ENCODE measurements around the gene KIAA2012.

Gene KIAA2012

DNA sequence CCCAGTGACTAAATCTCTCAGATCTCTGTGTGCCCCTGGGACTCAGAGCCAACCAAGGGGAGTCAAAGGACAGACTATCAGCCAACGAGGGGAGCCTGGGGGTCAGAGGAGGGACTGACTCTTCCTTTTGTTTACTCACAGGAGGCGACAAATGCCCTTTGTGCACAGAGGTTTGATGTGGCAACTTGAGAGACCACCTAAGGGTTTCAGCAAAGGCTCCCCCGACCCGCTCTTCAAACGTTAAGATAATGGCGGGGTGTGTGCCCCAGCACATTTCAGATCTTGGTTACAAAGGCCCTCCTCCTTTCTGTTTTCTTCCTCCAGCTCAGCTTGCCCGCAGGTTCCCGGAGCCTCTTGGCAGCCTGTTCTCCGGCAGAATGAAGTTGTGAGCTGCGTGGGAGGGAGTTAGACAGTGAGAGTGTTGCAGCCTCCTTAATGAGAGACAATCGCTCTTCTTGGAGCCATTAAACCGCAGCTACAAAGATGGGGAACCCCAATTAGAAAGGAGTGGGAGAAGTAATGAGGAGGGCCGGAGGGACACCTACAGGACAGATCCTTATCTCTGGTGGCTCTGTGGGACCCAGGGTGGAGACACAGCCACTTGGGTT lies 76.2 kb downstream of the KIAA2012 start:
- peak; percentile 51 to 52 for DNase-seq (ENCODE audit: low read depth in 2 of 2)

DNA sequence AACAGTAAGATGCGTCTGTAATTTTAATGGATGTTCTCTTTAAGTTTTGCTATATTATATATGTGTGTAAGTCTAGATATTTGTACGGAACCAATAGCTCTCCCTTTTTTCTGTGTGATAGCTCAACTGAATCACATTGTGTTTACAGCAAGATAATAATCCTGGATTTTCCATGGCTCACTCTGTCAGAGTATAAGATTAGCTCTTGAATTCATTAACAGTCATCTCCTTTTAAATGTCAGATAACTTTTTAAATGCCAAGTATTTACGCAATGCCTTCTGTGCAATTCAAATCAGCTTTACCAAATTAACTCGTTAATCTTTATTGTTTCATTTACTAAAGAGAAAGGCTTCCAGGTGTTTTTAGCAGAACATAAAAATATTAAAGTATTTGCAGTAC lies 76.9 kb downstream of the KIAA2012 start:
- DNase-seq (ENCODE audit: low read depth in 2 of 2), result no peak

GRCh38 chr2:202152104-202152715 lies 79.2 kb downstream of the KIAA2012 start:
- DNase-seq (ENCODE audit: low read depth in 2 of 2), result peak; percentile 94

GRCh38 chr2:202154613-202155012 lies 81.6 kb downstream of the KIAA2012 start:
- no peak for DNase-seq (ENCODE audit: low read depth in 2 of 2)

DNA sequence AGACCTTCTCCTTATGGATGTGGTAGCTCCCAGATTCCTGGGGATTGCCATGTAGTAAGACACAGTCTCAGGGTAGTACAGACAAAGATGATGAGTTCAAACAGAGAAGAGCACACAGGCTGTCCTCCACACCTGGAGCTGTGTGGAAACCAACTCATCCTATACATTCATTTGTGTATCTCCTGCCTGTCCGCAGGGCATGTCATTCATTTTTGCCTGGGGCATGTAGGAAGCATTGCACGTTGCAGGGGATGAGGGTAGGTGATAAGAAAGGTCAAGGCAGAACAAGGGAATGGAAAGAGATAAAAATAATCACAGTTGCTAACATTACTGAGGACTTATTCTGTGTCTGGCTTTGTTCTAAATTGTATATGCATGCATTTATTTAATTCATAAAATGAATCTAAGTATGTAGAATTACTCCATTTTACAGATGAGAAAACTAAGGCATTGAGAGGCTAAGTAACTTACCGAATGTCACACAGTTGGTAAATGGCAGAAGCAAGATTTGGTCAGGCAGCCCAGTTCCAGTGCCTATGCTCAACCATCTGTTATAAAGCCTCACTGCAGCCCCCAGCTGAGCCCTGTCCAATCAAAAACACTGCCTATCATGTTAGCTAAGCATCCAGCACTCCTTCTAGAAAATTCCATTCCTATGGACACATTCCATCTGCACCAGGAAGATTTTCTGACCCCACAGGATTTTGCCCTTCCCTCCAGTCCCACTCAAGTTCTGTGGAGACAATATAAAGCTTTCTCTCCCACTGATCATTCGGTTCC lies 84.3 kb downstream of the KIAA2012 start:
- DNase-seq (ENCODE audit: low read depth in 2 of 2), result no peak

DNA sequence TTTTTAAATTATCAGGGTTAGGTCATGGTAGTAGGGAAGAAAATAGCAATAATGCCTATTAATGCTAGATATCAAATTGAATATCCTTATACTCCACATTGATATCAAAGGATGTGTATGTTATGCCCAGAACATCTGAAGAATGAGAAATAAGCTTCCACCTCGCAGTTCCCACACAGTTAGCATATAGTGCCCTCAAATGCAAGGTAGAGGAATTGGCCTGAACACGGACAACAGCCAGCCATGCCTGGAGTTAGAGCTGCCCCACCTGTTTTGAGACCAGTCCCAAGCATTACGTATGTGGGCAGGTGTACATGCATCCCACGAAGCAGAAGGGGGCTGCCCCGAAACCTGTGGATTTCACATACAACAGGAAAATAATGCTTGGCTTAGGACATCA lies 85.7 kb downstream of the KIAA2012 start:
- DNase-seq (ENCODE audit: low read depth in 2 of 2), result no peak

GRCh38 chr2:202161151-202161835 lies 88.2 kb downstream of the KIAA2012 start:
- DNase-seq (ENCODE audit: low read depth in 2 of 2), result peak in 1 of 2 experiments; percentile 43

GRCh38 chr2:202164411-202164810 lies 91.4 kb downstream of the KIAA2012 start:
- no peak for DNase-seq (ENCODE audit: low read depth in 2 of 2)

DNA sequence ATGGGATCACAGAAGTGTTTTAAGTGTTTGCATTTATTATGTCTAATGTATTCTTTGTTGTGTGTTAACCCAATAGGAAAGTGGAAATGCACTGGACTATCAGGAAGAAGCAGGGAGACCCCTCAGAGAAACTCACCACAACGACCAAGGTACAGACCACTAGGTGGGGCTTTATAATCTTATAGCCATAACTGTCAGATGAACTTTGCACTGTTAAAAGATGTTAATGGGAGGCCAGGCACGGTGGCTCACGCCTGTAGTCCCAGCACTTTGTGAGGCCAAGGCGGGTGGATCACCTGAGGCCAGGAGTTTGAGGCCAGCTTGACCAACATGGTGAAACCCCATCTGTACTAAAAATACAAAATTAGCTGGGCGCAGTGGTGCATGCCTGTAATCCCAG lies 92.2 kb downstream of the KIAA2012 start:
- DNase-seq (ENCODE audit: low read depth in 2 of 2), result no peak

DNA sequence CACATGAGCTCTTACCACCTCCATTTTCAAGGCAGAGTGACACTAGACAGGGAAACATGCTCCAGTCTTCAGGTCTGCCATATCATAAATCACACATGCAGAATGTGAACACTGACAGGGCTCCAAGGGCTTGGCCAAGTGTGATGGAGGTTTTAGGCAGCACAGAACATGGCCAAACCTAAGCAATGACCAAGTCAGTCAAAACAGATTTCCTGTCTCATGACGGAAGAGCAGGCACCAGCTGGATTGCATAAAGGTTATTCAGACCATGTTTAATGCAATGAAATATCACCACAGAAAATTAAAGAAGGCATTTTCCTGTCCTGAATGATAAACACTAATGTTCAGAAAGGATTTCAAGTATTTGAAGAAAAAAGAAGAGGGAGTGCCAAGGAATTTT lies 92.9 kb downstream of the KIAA2012 start:
- peak; percentile 51 to 59 for DNase-seq (ENCODE audit: low read depth in 2 of 2)

- no peak for DNase-seq (ENCODE audit: low read depth in 2 of 2)
Observed at GRCh38 chr2:202169131-202169530, 96.1 kb downstream of the KIAA2012 start.

- no peak for DNase-seq (ENCODE audit: low read depth in 2 of 2)
Observed at GRCh38 chr2:202169832-202170424, 96.9 kb downstream of the KIAA2012 start.

- DNase-seq (ENCODE audit: low read depth in 2 of 2), result no peak
Observed at GRCh38 chr2:202171241-202171825, 98.3 kb downstream of the KIAA2012 start.

DNA sequence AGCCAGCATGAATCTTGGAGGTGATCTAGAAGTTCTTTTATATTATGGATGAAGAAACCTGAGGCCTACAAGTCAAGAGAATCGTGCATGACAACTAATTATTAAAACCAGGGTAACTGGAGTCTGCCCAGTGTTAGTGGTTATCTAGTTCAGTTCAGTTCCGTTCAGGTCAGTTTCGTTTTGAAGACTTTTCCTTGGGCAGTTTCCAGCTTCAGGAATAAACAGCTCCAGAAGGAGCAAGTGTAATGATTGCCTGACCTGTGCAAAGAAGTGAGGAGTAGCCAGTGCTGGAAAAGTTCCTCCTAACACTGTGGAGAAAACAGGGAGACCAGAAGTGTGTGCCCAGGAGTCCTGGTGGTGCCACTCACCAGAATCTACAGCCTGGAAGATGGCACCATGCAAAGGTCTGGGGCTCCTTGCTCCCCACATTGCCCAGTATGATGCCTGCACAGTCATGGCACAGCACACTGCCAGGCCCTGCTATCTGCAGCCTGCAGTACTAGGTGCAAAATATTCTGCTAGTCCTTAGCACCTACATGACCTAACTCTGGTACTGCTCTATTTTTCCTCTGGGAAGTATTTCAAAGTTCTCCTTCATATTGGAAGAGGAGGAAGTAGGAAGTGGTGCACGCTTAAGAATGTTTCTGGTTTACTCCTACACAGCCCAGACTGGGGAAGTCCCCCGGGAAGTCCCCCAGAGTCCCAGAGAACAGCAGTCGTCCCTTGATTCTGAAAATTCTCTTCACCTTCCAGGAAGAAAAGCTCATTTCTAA lies 99.6 kb downstream of the KIAA2012 start:
- DNase-seq (ENCODE audit: low read depth in 2 of 2), result no peak

DNA sequence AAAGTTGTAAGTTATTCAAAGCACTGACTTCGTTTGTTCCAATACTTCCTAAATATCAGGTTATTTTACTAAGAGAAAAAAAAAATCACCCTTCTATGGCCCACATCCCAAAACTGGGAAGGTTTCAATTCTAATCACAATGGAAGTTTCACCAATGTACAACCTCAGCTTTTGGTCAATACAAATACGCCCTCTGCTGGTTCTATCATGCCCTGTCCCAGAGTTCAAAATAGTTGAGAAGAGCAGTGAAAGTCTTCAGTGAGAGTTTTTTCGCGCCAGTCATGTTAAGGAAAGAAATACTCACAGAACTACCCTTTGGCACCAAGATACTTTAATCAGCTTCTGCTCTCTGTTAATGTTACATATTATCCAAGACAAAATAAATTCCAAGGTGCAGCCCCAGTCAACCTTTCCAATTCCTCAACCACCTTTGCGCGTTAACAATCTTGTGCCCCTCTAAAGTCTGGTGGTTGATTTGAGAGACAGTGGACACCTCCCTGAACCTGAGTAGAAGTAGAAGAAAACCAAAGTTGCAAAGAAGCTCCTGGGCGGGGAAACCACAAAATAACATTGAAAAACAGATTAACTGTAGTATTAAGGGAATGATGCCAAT lies 105.4 kb downstream of the KIAA2012 start:
- DNase-seq (ENCODE audit: low read depth in 2 of 2), result peak; percentile 63 to 65

DNA sequence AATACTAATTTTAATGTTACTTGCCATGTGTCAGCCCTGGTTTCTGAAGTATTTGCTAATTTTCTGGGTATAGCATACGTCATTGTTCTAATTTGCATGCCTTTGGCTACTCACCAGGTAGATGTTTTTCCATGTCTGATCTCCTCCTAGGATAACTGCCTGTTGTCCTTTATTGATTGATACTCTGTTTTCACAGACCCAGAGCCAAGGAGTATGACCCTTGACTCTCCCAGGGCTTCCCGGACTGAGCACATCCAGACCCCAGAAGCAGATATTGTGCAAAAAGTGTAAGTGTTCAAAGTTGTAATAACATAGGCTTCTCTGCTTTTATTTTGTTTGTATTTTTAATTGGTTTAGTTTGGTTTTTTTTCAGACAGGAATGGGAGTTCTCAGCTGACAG lies 111.5 kb downstream of the KIAA2012 start:
- DNase-seq (ENCODE audit: low read depth in 2 of 2), result no peak

DNA sequence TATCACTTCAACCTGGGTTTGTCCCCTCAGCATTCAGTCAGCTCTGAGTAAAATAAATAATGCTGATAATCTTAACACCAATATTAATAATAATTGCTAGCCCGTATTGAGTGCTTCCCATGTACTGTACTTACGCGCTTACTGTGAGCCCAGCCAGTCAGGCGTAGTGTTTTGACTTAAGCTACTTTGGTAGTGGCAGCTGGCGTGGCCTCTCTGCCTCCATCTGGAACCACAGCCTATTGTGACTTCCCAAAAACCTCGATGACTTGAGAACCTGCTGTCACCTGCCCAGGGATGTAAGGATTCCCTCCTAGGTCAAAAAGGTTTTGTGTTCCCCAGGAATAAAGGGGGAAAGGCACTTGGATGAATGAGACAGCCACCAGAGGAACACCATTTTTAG lies 112.1 kb downstream of the KIAA2012 start:
- no peak for DNase-seq (ENCODE audit: low read depth in 2 of 2)

DNA sequence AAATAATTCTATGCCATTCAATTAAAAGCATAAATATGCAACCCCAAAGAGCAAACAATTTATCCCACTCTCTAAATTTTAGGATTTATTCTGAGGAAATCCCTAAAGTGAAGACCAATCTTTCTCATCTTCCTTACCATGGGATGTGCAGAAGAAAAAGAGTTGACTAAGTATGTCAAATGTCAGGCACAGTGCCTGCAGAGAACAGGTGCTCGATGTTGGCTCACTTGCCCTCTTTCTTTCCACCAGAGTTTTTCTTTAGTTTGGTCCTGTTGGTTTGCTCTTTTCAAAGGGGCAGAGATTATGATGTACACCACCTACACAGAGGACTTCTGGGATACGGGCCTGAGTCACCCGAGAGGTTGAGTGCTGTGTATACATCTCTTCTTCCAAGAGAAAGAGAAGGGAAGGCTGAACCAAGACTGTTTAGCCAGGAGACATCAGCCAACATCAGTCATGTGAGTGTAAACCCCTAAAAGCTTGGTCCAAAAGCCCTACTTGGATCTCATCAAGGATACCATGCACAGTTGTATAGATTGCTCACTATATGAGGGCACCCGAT lies 113.7 kb downstream of the KIAA2012 start:
- DNase-seq (ENCODE audit: low read depth in 2 of 2), result no peak

DNA sequence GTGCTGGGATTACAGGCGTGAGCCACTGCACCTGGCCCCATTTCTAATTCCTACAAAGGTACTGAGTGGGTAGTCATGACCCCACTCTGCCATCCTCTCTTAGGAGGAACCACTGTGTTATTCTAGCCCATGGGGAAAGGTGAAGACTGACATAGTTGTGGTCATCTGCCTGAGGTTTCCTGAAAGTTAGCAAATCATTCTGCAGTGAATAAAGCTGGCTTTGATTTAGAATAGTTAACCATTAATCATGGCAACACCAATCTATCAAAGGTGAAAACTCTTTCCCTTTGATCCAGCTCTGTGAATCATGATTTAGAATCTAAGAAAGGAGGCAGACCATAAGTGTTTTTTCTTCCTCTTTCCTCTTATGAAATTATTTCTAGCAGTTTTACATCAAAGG lies 114.5 kb downstream of the KIAA2012 start:
- DNase-seq (ENCODE audit: low read depth in 2 of 2), result no peak

DNA sequence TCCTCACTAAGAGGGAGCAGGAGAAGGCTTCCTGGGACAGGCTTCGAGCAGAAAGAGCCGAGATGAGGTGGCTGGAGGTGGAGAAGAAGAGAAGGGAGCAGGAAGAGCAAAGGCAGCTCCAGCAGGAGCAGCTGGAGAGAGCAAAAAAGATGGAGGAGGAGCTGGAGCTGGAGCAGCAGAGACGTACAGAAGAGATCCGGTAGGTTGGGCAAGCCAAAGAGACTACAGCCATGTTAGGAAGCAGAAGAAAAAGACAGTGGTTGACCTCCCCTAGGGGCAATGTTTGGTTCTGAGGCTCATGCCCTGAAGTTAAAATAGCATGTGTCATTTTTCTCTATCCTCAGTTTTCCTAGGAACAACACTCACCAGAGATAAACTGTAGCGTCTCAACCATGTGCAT lies 120.2 kb downstream of the KIAA2012 start:
- no peak for DNase-seq (ENCODE audit: low read depth in 2 of 2)

Measured in fibroblast of skin of left quadriceps (primary cell).